Neuron (in vitro differentiated cells): ENCODE results near the gene MRPL27.
"Not testable (repeated sequence)": the region's sequence is repeated elsewhere in the genome, so short reads cannot be mapped to it uniquely, and the experiment has no call there.

Source experiments
- H2AFZ ChIP-seq: one replicate; pipeline ENCODE4 v1.6.1; 2013; ENCODE audit warnings: low read depth, mild to moderate bottlenecking, inconsistent platforms, low read length, moderate library complexity
- H3K27me3 ChIP-seq: one replicate; pipeline ENCODE4 v1.6.1; 2013; ENCODE audit warnings: low read length; ENCODE audit not compliant: insufficient read depth
- H3K36me3 ChIP-seq: one replicate; pipeline ENCODE4 v1.6.1; 2013; ENCODE audit warnings: low read length; ENCODE audit not compliant: insufficient read depth
- H3K4me1 ChIP-seq: one replicate; pipeline ENCODE4 v1.6.1; 2013; ENCODE audit warnings: low read length; ENCODE audit not compliant: insufficient read depth
- H3K4me3 ChIP-seq: 2 replicates; pipeline ENCODE4 v1.5.1; 2013; ENCODE audit warnings: mild to moderate bottlenecking, low read length, moderate library complexity
- H3K9me3 ChIP-seq: one replicate; pipeline ENCODE4 v1.6.1; 2013; ENCODE audit warnings: low read length

The MRPL27 gene

DNA sequence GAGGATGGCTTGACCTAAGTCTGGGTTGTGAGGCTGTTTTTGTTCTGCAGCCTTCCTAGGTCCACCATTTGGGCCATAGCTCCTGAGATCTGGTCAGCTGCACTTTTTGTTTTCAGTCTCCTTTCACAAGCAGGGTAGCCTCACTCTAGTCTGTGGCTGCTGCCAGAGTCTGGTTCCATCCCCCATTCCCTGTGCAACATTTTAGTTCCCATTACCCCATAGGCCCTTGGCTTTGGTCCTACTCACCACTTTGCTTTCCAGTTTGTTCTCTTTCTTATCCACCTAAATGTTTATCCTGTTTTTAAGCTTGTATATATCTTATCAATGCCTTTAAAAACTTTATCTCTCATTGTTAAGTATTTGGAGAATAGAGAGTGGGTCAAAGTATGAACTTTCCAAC, 33.6 kb downstream of the MRPL27 start:
- H3K4me3 ChIP-seq, result no peak overlapping the region
- H3K9me3 ChIP-seq, result no peaks in the 10 kb centered on the region
- no peaks in the 10 kb centered on the region for H3K27me3 ChIP-seq
- no peaks in the 10 kb centered on the region for H3K4me1 ChIP-seq
- no peak overlapping the region for H2AFZ ChIP-seq
- no peaks in the 10 kb centered on the region for H3K36me3 ChIP-seq

DNA sequence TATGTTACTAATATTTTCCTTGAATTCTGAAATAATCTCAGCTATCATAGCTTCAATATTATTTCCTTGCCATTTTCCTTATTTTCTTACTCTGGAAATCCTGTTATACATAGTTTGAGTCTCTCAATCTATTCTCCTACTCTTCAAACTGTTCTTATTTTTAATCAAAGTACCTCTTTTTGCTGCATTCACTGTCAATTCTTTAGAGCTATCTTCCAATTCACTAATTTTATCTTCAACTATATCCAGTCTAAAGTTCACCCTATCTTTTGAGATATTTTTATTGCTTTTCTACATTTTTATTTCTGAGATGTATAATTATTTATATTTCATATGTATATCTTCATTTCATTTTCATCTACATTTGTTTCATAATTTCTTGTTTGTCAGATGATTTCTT, 34.3 kb downstream of the MRPL27 start:
- H3K9me3 ChIP-seq, result no peaks in the 10 kb centered on the region
- no peaks in the 10 kb centered on the region for H3K27me3 ChIP-seq
- no peaks in the 10 kb centered on the region for H3K4me1 ChIP-seq
- H3K4me3 ChIP-seq, result no peak overlapping the region
- H2AFZ ChIP-seq, result no peak overlapping the region
- H3K36me3 ChIP-seq, result no peaks in the 10 kb centered on the region

DNA sequence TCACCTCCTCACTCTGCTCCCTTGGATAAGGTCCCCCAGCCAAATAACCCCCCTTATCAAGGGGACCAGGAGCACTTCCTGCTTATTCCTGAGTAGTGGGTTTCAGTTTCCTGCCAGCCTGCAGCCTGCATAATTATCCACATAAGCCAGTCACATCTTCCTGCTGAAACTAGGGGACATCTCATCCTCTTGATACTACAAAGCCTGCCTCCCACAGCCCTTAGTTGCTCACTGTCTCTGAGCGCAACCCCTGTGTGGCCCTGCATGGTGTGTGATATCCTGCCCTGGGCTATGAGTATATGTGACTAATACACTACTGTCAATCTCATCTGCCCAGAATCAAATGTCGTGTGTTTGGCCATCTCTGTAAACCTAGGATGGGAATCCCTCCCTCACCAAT, 35.0 kb downstream of the MRPL27 start:
- no peaks in the 10 kb centered on the region for H3K36me3 ChIP-seq
- H3K27me3 ChIP-seq, result no peaks in the 10 kb centered on the region
- H3K4me3 ChIP-seq, result no peak overlapping the region
- no peak overlapping the region for H2AFZ ChIP-seq
- peaks cover 2% of the 10 kb centered on the region for H3K4me1 ChIP-seq
- no peaks in the 10 kb centered on the region for H3K9me3 ChIP-seq

DNA sequence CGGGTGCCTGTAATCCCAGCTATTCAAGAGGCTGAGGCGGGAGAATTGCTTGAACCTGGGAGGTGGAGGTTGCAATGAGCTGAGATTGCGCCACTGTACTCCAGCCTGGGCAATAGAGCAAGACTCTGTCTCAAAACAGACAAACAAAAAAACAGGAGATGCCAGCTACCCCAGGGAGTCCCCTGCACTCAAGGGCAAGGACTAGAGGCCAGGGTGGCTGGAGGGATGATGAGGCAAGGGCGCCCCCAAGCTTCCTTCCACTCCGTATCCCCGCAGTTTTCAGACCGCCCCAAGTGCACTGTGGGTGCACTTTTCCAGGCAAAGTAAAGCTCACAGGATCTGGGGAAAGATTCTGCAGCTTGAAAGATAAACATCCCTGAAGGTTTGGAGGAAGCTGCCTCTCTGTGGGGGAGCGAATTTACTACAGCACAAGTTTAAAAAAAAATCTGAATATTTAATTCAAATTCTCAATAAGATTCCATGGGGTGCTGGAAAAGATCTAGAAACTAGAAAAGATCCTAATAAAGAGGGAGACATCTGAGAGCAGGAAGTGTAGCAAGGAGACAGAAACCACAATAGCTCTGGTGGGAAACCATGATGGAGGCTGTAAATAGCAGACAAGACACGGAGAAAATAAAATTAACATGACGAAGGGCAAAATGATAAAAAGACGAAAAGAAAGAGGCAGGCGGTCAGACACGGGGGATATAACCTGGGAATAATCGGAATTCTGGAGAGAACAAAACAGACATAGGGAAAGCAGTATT, 39.5 kb downstream of the MRPL27 start:
- H3K4me3 ChIP-seq, H3K36me3 ChIP-seq, H3K9me3 ChIP-seq, H3K27me3 ChIP-seq, H3K4me1 ChIP-seq: not testable (repeated sequence)
- peak overlapping the region; percentile 42 for H2AFZ ChIP-seq

DNA sequence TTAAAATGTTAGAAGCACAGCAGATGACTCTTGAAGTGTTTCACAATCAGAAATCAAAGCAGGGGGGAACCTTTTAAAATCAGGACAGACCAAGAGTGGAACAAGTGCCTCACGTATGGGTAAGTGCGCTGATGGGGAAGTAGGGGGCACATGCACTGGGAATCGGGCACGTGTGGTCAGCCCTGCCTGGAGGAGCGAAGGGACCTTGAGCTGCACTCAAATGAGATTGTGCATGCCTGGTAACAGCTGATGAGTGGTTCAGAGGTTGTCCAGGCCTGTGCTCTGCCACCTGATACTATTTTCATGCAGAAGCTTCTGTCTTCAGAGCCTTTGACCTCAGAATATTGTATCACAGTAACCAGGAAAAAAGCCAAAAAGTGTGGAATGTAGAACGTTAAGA, 40.8 kb downstream of the MRPL27 start:
- Histone ChIP-seq H2AFZ (no peak overlapping the region), H3K4me3 (no peak overlapping the region), H3K9me3 (no peaks in the 10 kb centered on the region), H3K4me1 (peaks cover 5% of the 10 kb centered on the region), H3K36me3 (no peaks in the 10 kb centered on the region), H3K27me3 (peaks cover 7% of the 10 kb centered on the region)

DNA sequence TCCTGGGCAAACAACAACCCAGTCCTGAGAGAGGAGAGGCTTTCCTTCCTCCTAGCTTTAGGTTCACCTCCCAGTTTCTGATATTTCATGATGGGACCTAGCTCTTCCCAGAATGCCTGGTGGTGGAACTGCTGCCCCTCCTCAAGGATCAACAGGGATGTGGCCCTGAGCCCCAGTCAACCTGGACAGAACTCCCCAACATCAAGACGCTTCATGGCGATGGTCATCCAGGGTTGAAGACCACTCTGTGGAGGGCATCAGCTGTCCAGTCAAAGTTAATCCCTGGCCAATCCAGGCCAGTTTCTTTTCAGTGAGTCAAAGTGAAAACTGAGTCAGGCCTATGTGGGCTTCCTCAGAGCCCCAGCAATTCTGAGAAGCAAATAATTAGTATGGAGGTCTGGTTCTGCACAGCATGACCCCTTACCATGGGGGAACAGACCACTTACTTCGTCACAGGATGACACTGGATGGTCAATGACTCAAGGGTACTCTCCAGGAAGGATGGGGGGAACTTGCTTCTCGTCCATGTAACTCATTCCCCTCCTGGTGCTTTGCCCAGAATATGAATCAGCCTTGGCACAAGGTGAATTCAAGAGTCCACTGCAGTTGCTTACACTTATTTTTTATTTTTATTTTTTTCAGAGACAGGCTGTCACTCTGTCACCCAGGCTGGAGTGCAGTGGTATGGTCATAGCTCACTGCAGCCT, 41.7 kb downstream of the MRPL27 start:
- Histone ChIP-seq H3K36me3 (no peaks in the 10 kb centered on the region), H2AFZ (no peak overlapping the region), H3K4me3 (no peak overlapping the region), H3K9me3 (no peaks in the 10 kb centered on the region), H3K27me3 (peaks cover 7% of the 10 kb centered on the region), H3K4me1 (peaks cover 5% of the 10 kb centered on the region)

DNA sequence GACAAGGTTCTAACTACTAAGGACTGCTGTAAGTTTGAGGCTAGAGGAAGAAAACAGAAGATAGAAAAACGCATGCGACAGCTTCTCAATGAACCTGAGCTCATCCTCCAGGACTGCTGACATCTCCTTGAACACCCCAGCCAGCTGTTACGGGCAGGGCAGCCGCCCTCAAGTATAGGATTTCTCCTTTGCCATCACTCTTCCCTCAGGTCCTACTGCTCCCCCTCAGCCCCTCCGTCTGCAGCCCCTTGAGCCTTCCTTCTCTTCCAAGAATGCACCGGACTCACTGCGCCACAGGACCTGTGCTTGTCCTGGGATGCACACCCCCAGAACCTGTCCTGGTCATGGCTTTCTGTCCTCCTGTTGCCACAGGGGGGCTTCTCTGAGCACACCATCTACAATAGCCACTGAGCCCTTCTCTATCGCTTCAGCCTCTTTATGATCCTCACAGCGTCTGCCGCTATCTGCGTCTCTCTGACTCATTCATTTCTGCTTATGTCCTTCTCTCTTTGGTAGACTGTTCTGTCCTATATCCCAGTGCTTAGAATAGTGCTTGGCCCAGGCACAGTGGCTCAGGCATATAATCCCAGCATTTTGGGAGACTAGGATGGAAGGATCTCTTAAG, 42.7 kb downstream of the MRPL27 start:
- no peaks in the 10 kb centered on the region for H3K36me3 ChIP-seq
- no peaks in the 10 kb centered on the region for H3K9me3 ChIP-seq
- H3K4me3 ChIP-seq, result no peak overlapping the region
- H3K27me3 ChIP-seq, result peaks cover 7% of the 10 kb centered on the region
- peaks cover 5% of the 10 kb centered on the region for H3K4me1 ChIP-seq
- no peak overlapping the region for H2AFZ ChIP-seq

DNA sequence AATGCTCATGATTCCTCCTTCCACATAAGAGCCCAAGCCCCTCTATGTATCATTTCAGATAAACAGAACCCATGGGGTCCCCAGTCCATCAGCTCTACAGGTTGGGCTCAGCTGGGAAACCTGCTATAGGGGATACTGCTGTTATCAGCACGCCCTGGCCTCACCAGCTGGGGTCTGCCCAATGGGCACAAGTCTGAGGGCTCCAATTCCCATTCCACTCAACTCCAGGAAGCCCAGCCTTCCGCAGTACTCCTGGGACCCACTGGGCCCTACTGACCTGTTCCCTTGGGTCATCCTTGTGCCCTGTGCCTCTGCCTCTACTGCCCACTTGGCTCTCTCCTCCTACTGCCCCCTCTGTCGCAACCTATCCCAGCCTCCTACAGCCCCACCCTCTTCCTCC, 43.3 kb downstream of the MRPL27 start:
- Histone ChIP-seq H3K36me3 (no peaks in the 10 kb centered on the region), H3K4me1 (peaks cover 5% of the 10 kb centered on the region), H3K9me3 (no peaks in the 10 kb centered on the region), H3K4me3 (no peak overlapping the region), H3K27me3 (peaks cover 7% of the 10 kb centered on the region), H2AFZ (no peak overlapping the region)

DNA sequence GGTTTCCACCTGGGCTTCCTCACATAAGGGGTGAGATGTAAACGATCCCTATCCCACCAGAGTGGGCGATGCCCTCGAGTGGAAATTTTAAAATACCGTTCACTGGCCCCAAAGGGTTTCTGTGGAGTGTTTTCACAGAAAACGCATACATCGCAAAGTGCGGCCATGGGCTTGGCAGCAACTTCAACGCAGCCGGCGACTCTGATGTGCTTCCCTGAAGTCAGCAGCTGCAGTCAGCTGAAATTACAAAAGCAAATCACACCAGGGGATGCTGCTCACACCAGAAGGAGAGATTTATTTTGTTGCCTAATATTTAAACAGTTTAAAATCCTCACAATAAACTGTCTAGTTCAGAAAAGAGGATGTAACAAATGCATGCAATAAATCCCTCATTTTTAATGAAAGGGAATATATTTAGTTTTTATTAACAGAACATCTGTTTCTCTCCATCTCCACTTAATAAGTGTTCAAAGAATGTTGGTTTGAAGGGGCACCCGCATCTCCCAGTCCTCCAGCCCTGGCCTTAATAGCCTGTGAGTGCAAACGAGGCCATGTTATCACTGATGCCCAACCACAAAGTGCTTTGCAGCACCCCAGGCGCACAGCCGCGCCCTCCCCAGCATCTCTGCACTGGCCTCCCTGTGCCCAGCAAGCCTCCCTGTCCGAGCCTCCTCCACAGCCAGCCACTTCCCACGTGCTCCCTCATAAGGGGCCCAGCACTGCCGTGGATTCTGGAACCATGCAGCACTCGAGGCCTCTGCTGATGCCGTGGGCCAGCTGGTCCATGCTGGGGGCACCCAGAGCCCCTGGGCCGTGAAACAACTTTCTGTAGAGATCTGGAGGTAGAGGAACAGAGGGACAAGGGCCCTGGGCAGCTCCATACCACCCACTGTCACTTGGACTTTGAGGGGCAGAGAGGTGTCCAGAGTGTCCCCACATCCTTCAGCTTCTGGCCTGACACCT, 44.3 kb downstream of the MRPL27 start:
- H3K9me3 ChIP-seq, result no peaks in the 10 kb centered on the region

DNA sequence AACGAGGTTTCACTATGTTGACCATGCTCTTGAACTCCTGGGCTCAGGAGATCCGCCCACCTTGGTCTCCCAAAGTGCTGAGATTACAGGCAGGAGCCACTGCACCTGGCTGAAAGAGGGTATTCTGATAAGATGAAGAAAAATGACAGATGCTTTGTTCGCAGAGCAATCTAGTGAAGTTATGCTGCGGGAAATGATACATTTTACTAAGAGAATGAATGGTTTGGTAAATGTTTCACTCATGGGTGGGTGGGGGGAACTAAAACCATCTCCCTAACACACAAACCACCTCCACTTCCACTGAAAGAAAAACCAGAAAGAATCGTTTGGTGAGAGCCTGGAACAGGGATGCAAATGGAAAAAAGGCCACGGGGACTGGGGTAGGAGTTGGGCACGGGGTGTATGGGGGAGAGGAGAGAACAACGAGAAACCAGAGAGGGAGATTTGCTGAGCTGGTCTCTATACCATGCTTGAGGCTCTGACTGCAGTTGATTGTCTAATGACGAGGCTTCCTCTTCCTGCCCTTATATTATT, 46.1 kb downstream of the MRPL27 start:
- no peak overlapping the region for H3K4me3 ChIP-seq
- no peaks in the 10 kb centered on the region for H3K36me3 ChIP-seq
- H3K27me3 ChIP-seq, result peaks cover 13% of the 10 kb centered on the region
- no peak overlapping the region for H2AFZ ChIP-seq
- no peaks in the 10 kb centered on the region for H3K4me1 ChIP-seq
- no peaks in the 10 kb centered on the region for H3K9me3 ChIP-seq

More for the DNA sequence above, 44.3 kb downstream of the MRPL27 start:
- Histone ChIP-seq H2AFZ (no peak overlapping the region), H3K27me3 (peaks cover 10% of the 10 kb centered on the region), H3K4me1 (peaks cover 5% of the 10 kb centered on the region), H3K36me3 (no peaks in the 10 kb centered on the region), H3K4me3 (no peak overlapping the region)

DNA sequence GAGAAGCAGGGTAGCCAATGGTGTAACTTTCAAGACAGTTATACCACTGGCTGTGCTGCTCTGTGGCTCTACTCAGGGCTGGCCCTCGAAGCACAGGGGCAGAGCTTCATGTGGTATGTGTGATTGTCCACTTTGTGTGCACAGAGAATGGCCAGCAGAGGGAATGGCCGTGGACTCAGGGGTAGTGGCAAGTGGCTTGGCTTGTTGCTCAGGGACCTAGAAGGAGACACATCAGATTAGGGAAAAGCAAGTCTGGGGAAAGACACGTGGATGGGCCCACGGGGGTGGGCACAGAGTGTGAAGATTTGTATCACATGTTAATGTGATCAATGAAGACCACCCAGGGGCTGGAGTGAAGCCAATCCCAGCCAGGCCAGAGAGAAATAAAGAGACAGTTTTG, 47.1 kb downstream of the MRPL27 start:
- Histone ChIP-seq H3K4me3 (no peak overlapping the region), H3K4me1 (no peaks in the 10 kb centered on the region), H3K27me3 (peaks cover 13% of the 10 kb centered on the region), H2AFZ (no peak overlapping the region), H3K9me3 (no peaks in the 10 kb centered on the region), H3K36me3 (no peaks in the 10 kb centered on the region)

DNA sequence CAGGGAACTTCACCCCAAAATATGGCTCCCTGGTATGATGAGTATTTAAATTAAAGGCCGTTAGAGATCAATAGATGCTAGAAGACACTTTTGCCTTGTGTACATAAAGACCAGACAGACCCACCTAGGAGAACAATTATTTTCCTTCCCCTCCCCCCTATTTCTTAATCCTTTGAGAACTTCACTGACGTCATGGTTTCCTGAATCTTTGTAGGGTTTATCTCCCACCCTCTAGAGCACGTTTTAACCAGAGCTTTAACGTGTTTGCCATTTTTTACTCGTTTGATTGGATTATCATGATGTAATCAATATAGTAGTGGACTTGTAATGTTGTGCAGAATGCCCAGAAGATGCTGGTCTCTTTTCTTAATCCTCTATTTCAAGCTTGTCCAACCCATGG, 49.9 kb downstream of the MRPL27 start:
- Histone ChIP-seq H2AFZ (no peak overlapping the region), H3K36me3 (no peaks in the 10 kb centered on the region), H3K4me1 (no peaks in the 10 kb centered on the region), H3K9me3 (no peaks in the 10 kb centered on the region), H3K4me3 (no peak overlapping the region), H3K27me3 (peaks cover 10% of the 10 kb centered on the region)
